Measurements from ENCODE around the gene ACADS.

- TF ChIP-seq GATA2 (IDR thresholded peaks at IDR 0.05; ENCODE audit: low read depth, low read length) (peak; percentile 3; the same call in 1 of the 2 replicates), GATA3 (IDR thresholded peaks at IDR 0.05; ENCODE audit: low read depth, low read length) (no peak)
Measured at GRCh38 chr12:120686151-120686689, 39.4 kb upstream of the ACADS start.

Data from SH-SY5Y (cell line).